SHP77 (cell line): ENCODE data around the gene GHITM.
"Not testable (repeated sequence)": the region's sequence is repeated elsewhere in the genome, so short reads cannot be mapped to it uniquely, and the experiment has no call there.

Experiments used
- DNase-seq, 2 experiments: peaks; one replicate each; lab custom pipeline; 2025; lab: John Stamatoyannopoulos, UW

The GHITM gene

DNA sequence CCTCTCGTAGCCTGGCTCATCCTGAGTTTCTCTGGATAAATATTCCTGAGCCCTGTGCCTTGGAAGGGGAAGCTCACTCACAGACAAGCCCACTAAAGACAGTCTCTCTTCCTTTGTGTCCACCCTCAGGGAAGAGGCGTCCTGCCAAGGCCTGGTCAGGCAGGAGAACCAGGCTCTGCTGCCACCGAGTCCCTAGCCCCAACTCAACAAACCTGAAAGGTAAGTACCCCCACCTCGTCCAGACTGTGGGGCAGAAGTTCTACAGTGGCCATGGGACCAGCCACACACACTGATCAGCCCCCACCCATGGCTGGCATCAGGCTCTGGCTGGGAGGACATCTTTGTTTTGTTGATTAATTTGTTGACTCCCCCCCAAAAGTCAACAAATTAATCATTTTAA is 37.0 kb downstream of the GHITM start:
- DNase-seq, result no peak

DNA sequence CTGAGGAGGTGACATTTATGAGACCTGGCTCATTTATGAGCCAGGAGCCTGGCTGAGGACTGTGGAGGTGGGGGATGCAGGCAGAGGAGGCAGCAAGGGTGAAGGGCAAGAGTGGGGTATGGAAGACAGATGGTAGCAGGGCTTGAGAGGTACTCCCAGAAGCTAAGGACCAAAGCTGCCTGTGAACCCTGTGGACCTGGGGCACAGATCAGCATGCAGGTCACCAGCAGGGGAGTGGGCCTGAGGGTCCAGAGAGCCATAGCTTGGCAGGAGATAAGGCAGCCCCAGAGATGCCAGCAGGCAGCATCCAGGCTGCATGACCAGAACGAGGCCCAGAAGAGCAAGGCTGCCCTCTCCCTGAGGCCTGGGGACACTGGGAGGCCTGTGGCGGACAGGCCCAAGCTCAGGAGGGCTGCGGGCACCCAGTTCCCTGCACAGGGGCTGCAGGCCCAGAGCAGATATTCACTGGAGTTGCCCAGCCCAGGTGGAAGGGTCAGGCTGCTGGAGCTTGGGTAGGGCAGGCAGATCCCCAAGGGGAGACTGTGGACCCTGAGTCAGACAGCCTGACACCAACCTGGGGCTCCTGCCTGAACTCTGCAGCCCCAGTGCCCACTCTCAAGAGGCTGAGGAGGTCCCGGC is 37.6 kb downstream of the GHITM start:
- DNase-seq, result no peak

DNA sequence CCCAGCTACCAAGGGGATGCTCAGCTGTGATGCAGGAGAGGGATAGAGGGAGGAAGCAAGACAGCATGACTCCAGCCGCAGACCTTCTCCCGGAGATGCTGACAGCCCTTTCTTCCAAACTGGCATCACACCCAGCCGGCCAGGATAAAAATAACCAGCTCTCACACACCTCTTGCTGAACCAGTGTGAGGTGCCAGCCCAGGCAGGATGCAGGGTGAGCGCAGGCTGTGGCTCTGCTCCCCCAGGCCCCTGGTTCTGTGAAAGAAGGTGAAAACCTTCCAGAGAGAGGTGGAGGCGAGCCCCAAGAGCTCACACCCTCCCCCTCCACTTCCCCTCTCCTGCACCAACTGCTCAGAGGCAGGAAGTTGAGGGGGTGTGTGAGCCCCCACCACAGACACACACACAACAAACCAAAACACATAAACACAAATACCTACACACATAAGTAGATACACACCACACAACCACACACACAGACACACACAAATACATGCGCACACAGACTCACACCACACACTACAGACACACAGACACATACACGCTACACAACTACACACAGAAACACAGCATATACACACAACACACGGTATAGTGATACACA is 38.3 kb downstream of the GHITM start:
- no peak for DNase-seq

DNA sequence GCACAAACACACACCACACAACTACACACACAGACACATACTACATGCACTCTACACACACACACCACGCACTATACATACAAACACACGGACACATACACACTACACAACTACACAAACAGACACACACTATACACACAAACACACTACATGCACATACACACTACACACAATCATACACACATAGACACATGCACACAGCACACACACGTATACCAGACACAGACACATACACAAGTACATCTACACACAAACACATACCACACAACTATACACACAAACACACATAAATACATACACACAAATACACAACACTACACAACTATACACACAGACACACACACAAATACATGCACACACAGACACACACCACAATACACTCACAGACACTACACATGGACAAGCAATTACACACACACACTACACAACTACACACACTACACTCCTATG is 38.9 kb downstream of the GHITM start:
- DNase-seq, result no peak

DNA sequence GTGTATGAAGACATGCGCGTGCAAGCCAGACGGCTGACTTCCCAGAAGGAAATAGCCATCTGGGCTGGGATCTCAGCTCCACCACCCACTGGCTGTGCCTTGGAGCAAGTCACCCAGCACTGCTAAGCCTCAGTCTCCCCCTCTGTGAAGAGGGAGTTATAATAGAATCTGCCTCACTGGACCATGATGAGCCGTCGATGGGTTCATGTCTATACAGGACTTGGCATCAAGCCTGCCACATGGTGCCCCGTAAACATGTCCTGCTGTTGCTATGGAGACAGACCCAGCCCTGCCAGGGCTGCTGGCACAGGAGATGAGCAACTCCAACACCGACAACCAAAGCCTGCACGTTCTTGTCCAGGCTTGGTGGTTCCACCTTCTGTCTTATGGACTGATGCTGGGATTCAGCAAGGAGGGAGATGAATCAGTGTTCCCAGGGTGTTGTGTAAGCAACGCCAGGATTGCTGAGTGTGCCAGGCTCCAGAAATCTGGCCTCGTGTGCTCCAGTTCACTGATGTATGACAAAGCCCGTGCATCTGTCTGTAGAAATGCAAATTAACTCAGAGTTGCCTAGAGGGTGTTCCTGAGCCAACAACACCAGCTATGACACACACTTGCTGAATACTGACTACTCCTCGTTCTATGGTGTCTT is 39.9 kb downstream of the GHITM start:
- DNase-seq, result no peak

DNA sequence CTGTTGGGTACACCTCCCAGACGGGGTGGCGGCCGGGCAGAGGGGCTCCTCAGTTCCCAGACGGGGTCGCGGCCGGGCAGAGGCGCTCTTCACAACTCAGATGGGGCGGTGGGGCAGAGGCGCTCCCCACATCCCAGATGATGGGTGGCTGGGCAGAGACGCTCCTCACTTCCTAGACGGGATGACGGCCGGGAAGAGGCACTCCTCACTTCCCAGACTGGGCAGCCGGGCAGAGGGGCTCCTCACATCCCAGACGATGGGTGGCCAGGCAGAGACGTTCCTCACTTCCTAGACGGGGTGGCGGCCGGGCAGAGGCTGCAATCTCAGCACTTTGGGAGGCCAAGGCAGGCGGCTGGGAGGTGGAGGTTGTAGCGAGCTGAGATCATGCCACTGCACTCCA is 41.1 kb downstream of the GHITM start:
- not testable (repeated sequence) for DNase-seq

DNA sequence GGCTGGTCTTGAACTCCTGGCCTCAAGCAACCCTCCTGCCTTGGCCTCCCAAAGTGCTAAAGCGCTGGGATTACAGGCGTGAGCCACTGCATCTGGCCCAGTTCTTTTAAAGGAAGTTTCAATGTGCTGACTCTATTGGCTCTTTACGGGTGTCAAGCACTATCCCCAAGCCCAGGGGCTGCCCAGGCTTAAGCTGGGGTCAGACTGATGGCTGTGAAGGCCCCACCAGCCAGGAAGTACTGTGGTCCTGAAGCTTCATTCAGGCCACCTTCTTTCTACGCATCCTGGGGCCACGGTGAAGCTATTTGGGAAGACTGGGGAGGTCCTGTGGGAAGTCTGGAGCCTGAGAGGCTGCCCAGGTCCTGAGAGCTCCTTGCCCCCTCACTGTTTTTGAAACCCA is 42.3 kb downstream of the GHITM start:
- no peak for DNase-seq

DNA sequence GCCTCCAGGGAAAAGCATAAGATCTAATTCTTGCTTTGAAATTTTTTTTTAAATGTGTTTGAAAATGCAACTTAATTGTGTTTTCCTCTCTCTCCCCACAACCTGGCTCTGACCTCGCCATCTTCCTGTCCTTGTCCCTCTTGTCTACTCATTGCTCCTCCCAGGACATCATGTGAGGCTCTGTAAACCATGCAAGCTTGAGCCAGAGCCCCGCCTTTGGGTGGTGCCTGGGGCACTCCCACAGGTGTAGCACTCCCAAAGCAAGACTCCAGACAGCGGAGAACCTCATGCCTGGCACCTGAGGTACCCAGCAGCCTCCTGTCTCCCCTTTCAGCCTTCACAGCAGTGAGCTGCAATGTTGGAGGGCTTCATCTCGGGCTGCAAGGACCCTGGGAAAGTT is 45.2 kb downstream of the GHITM start:
- DNase-seq, result no peak

DNA sequence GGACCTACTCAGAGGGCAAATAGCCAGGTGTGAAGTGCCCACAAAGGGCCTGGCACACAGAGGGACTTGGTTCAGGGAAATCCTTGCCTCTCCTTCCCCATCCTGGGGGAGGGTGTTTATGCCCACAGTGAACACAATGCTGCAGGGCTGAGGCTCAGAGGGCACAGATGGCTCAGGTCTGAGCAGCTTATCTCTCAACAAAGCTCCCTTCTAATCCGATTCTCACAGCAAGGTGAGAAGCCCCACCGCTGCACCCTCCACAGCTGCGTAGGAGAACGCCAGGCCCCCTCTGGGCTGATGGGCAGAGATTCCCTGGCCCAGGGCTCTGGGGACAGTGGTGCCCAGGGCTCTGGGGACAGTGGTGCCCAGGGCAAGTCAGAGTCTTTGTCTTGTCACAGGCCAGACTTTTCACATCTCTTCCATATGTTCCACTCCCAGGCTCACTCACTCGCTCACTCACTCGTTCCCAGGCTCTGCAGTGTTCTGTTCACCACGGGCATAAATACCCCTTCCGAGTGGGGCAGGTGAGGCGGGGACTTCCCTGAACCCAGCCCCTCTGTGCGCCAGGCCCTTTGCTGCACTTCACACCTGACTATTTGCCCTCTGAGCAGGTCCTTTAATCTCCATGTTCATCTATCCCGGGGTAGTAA is 46.3 kb downstream of the GHITM start:
- DNase-seq, result no peak

DNA sequence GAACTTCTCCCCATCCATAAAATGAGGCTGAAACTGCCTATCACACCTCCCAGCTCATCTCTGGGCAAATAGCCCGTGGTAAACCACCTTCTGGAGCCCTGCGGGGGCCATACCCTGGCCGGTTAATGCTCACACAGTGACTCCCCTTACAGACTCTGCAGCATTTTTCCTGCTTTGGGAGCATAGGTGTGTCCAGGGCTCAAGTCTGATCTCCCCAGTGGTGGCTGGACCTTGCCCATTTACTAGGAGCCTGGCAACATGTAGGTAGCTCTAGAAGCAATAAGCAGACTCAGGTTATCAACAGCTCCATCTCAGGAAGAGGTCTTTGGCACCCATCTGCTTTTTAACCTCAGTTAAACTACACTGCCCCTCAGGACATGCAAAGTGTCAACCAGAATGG is 49.5 kb downstream of the GHITM start:
- DNase-seq, result no peak

DNA sequence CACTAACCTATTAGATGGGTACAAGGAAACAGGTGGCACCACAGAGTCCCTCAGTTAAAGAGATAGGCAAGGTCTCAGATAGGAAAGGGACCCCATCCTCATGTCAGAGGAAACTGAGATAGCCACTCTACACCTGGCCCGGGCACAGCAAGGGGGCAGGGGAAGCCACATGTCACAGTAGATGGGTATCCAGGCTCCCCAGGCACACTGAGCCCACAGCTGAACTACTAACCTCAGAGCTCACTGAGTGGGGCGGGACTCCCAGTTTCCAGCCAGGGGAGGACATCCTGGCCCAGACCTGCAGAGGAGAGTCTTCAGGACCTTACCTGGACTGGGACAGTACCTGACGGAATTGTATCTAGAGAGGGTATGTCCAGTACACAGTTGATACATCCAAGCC is 51.3 kb downstream of the GHITM start:
- DNase-seq, result no peak

DNA sequence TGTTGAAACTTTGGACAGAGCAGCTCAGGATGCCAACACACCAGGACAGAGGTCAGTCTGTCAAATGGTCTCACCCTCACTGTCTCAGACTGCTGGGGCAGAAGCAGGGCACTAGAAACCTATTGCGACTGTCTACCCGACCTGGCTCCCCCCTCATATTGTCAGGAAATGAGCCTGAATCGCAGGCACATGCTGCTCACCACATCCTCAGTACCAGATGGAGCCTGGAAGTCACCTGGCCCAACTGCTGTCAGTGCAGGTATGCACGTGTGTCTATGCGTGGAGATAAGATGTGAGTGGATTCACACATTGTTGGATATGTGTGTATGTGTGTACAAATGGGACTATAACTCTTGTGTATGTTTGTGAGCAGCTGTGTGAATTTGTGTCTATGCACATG is 51.8 kb downstream of the GHITM start:
- DNase-seq, result no peak

DNA sequence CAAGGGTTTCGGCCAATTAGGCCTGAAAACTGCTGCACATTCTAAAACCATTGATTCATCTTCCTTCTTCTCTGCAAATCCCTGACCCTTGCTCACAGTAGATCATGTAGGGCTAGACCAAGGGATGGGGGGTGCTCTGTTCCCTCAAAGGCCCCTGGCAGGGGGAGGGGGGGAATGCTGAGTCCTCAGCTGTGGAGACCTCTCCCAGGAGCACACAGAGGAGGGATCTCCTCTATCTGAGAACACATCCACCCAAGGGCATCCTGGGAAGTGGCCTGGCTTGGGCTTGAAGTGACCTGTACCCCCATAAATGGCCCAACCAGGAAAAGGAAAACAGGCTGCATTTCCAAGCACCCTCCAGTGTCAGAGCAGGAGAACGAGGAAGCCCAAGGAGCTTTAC is 54.0 kb downstream of the GHITM start:
- DNase-seq, result no peak

DNA sequence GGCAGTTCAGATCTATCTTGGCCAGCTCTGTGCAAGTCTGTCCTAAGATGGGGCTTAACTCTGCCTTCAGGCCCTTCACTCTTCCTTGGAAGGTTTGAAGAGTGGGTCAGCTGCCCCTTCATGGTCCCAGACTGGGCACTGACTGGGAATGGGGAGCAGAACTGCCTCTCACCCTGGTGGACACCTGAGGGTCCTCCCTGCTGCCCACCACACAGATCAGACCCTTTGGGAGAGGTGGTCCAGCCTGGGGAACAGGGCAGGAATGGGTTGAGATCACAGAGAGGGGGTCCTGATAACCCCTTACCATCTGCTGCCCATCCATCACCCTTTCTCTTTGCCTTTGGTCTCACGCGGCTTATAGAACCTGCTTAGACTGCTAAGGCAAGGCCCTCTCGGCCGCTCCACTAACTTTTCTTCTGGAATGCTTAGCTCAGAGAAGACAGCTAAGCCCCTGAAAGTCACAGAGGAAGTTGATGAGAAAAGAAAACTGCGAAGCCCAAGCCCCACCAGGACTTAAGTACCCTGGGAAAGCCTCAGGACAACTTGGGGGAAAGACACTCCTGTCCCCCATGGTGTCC is 54.6 kb downstream of the GHITM start:
- DNase-seq, result no peak

DNA sequence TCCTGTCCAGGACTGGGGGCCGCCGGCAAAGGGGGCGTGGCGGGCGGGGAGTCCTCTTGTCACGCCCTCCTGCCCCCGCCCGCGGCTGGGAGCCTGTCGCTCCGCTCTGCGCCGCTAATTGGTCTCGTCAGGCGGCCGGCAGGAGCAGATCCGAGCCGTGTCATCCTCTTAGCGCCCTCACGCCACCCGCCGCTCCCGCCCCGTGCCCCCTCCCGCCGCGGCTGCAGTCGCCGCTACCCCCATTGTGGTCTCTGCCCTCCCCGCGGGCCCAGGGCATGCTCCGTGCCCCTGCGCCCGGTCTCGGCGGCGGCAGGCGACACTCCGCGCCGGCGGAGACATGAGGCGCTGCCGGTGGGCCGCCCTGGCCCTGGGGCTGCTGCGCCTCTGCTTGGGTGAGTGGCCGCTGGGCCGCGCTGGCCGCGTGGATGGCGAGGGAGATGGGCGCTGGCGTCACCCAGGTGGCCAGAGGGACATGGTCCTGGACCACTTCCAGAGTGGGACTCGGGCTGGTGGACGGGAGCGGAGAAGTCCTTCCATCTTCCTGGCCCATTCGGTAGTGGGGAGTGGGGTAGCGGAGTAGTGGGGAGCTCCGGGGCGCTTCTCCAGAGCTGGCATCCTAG is 55.2 kb downstream of the GHITM start, which contains the start of gene CDHR1:
CDHR1 (plus strand) TSS at position 114 of the 620 bp plus-strand sequence; CDS start at position 338, 224 bp downstream.
- no peak for DNase-seq

DNA sequence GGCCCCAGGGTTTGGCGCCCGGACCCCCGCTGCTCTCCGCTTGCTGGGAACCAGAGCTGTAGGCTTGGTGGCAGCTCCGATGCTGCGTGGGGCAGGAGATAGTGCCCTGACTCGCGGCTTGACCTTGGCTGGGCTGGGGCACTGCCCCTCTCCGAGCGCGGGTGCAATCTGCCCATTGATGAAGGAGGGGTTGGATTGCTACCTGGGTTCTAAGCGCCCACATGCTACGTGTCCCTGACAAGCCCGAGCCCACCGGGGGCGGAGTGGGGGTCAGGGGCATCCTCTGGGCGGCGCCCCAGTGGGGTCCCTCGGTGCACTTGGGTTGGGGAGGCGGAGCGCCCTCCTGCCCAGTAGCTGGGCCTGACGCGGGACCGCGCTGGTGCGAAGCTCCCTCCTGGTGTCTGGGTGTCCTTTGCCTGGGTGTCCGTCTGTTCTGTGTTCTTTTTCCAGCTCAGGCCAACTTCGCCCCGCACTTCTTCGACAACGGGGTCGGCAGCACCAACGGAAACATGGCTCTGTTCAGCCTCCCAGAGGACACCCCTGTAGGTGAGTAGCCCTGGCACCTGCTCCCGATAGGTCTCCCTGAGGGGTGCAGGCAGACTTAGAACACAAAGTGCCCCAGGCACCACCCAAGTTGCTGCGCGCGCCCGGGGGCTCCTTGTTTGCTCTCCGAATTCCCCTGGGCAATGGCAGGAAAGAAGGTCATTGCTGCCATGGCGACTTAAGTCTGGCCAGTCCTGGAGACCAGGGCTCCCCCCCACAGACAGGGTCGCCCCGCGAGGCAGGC is 55.9 kb downstream of the GHITM start:
- DNase-seq, result no peak

DNA sequence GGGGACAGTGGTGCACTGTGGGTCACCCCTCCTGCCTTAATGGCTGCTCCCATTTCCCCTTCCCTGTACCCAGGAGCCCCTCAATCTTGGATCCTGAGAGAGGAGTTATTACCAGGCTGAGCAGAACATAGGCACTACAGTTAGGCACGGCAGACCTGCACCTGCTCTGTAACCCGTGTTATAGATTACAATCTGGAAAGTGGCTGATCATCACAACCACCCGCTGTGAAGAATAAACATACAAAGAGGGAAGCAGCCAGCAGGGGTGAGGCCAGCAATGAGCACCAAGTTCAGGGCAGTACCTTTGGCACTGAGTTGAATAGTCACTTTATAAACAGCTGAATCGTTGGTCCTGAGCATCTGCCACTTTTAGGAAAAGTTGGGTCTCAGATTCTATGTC is 56.8 kb downstream of the GHITM start:
- DNase-seq, result no peak

DNA sequence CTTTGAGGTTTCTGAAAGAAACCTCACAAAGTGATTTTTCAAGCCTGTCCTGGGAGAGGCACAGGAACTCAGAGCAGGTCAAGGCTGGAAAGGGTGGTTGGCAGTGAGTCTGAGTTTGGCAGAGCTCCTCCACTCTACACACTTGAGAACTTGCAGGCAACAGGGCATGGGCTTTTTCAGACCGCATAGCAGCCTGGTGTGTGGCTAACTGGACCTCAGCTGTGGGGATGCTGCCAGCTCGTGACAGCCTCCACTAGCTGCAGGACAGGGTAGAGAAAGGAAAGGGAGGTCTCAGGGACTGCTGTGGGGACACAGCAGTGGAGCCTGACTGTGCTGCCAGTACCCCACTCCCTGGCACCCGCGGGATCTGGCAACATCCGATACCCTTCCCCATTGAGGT is 57.6 kb downstream of the GHITM start:
- DNase-seq, result no peak

DNA sequence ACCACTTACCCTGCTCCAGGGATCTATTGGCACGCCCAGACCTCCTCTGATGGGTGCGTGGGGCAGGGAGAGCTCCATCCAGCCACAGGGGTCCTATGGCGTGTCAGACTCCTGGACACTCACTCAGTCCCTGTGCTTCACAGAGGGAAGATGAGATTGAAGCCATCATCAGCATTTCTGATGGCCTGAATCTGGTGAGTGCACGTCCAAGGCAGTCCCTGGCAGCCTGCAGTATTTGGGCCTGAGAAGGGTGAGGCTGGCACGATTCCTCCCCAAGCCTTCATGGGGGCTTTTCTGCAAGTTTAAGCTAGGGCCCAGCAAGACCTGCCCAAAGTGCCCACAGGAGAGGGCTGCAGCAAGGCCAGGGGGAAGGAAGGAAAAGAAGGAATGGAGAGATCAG is 58.3 kb downstream of the GHITM start:
- DNase-seq, result no peak

DNA sequence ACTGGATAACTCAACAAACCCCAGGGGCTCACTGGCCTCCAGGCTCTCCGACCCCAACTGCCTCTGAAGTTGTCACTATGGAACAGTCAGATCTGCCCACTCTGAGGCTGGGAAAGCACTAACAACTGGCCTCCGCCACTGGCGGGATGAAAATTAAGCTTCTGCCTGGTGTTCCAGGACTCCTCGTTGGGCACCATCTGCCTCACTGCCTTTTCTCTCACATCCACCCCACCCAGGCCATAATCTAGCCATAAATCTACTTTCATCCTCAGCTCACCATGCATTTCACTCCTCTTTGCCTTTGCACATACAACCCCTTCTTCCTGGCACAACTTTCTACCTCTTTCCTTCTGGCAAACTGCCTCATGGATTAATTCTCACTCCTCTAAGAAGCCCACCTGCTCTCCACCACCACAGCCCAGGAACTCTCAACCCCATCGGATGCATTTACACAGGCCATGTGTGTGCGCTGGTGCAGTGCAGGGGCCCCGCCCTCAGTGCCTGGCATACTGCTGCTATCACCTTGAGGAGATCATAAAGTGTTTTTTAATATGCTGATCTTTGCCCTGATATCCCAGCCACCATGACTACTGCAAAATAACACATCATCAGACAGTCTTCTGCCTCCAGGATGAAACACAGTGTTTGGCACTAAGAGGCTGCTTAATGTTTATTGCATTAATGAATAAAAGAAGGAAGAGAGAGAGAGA is 59.1 kb downstream of the GHITM start:
- no peak for DNase-seq
